ENCODE measurements around the gene RIMS3.
A peak's percentile ranks its signal among the peaks of the same experiment; 100 is the strongest.

RIMS3 gene

GRCh38 chr1:40691538-40692428 lies 26.3 kb upstream of the RIMS3 start, which contains the start of gene NFYC:
Gene NFYC (plus strand): TSS chr1:40691704. CDS start chr1:40738844, 47,140 bp downstream.
- peak; percentile 99 to 100 (median 100) for DNase-seq

- DNase-seq = peak in 1 of 4 experiments; percentile 30
Observed at GRCh38 chr1:40690771-40691537, 25.5 kb upstream of the RIMS3 start.

- no peak for DNase-seq
Observed at GRCh38 chr1:40689737-40690136, 24.3 kb upstream of the RIMS3 start.

GRCh38 chr1:40687661-40688060 lies 22.2 kb upstream of the RIMS3 start:
- peak in 2 of 4 experiments; percentile 65 to 66 for DNase-seq

GRCh38 chr1:40687059-40687458 lies 21.6 kb upstream of the RIMS3 start:
- DNase-seq = no peak

- DNase-seq = peak; percentile 51 to 77 (median 72)
Observed at GRCh38 chr1:40684669-40685068, 19.2 kb upstream of the RIMS3 start.

- DNase-seq = no peak
Observed at GRCh38 chr1:40679165-40679953, 13.9 kb upstream of the RIMS3 start.

- no peak for DNase-seq
Observed at GRCh38 chr1:40676501-40676900, 11.0 kb upstream of the RIMS3 start.

GRCh38 chr1:40673452-40673851 lies 8.0 kb upstream of the RIMS3 start:
- no peak for DNase-seq

GRCh38 chr1:40668769-40669525 lies 3.5 kb upstream of the RIMS3 start:
- DNase-seq = peak; percentile 84 to 92 (median 87)

- no peak for DNase-seq
Observed at GRCh38 chr1:40664791-40665190, 691 bp downstream of the RIMS3 start.

- DNase-seq = no peak
Observed at GRCh38 chr1:40664167-40664537, 1.3 kb downstream of the RIMS3 start.

GRCh38 chr1:40663324-40664166 lies 1.9 kb downstream of the RIMS3 start:
- DNase-seq = no peak

- peak; percentile 32 to 73 (median 46) for DNase-seq
Observed at GRCh38 chr1:40662864-40663263, 2.6 kb downstream of the RIMS3 start.

GRCh38 chr1:40662151-40662550 lies 3.3 kb downstream of the RIMS3 start:
- DNase-seq = peak in 3 of 4 experiments; percentile 36 to 42 (median 39)

GRCh38 chr1:40661678-40662077 lies 3.8 kb downstream of the RIMS3 start:
- no peak for DNase-seq

GRCh38 chr1:40659649-40659947 lies 5.9 kb downstream of the RIMS3 start:
- no peak for DNase-seq

GRCh38 chr1:40658751-40659648 lies 6.5 kb downstream of the RIMS3 start:
- DNase-seq = no peak

- no peak for DNase-seq
Observed at GRCh38 chr1:40657046-40657445, 8.4 kb downstream of the RIMS3 start.

Measured in suppressor macrophage (primary cell).